GM12891 (cell line): ENCODE results near the gene SLC25A38.

ENCODE experiments used
- PAX5 ChIP-seq: IDR thresholded peaks from 2 replicates; pipeline ENCODE4 v1.6.1; 2011; ENCODE audit warnings: low read length, moderate library complexity, mild to moderate bottlenecking; ENCODE audit not compliant: insufficient read depth, severe bottlenecking
- POLR2A ChIP-seq: IDR thresholded peaks from 2 replicates; pipeline ENCODE4 v1.6.1; 2011; ENCODE audit warnings: low read depth, low read length, control low read depth
- POLR2AphosphoS5 ChIP-seq: IDR thresholded peaks from 2 replicates; pipeline ENCODE4 v1.6.1; 2011; ENCODE audit warnings: low read depth, low read length, control low read depth
- POU2F2 ChIP-seq: IDR thresholded peaks from 2 replicates; pipeline ENCODE4 v1.6.1; 2011; ENCODE audit warnings: low read depth, mild to moderate bottlenecking, control low read depth, low read length, moderate library complexity
- SPI1 ChIP-seq: IDR thresholded peaks from 2 replicates; pipeline ENCODE4 v1.6.1; 2011; ENCODE audit warnings: low read depth, low read length, control low read depth
- TAF1 ChIP-seq: IDR thresholded peaks from 2 replicates; pipeline ENCODE4 v1.6.1; 2011; ENCODE audit warnings: low read depth, low read length, control low read depth

DNA sequence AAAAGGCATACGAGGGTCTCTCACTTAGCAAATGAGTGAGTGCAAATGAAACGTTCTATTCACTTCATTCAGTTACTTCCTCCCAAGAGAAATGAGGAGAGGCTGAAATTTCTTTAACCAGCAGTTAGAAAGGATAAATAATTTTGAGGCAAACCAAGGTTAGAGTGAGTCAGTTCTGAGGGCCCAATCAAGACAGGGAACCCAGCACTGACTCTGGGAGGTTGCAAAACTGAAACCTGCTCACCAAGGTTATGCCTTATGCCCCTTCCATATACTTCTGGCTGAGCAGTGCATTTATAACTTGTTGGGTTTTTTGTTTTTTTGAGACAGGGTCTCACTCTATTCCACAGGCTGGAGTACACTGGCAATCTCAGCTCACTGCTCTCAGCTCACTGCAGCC, 18.8 kb downstream of the SLC25A38 start:
- TF ChIP-seq POLR2A (no peak), POLR2AphosphoS5 (no peak), TAF1 (no peak), PAX5 (no peak), POU2F2 (no peak), SPI1 (no peak)
